HG03175 (cell line): Measurements from ENCODE around the gene LRSAM1.

Experiments
- ATAC-seq: cut with Tn5 transposase; IDR thresholded peaks from one replicate; pipeline ENCODE4 v1.9.1; 2021; ENCODE audit warnings: mild to moderate bottlenecking, moderate library complexity; ENCODE audit not compliant: unreplicated experiment

Gene LRSAM1

DNA sequence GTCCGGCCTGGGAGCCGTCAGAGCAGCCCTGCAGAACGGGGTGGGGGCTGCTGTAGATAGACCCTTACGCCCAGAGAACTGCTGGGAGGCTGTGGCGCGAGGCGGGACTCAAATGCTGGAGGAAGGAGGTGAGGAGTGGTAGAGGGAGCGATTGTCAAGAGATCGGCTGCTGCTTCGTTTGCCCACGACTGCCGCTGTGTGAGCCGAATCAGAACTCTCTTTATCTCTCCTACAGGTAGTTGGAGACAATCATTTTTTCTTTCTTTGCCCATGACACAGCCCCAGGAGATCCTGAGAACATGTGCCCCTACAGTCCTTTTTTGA, 26.7 kb upstream of the LRSAM1 start:
- peak; percentile 23 for ATAC-seq

DNA sequence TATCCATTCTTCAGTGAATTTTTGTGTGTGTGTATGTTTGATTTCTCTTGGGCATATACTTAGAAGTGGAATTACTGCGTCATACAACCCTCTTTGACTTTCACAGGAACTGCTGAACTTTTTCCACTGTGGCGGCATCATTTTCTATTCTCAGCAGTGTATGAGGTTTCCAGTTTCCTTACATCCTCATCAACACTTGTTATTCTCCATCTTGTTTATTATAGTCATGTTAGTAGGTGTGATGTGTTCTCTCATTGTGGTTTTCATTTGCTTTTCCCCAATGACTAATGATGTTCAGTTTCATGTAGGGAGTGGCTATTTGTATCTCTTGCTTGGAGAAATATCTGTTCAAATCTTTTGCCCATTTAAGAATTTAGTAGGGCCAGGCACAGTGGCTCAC, 24.6 kb upstream of the LRSAM1 start:
- ATAC-seq: no peak

DNA sequence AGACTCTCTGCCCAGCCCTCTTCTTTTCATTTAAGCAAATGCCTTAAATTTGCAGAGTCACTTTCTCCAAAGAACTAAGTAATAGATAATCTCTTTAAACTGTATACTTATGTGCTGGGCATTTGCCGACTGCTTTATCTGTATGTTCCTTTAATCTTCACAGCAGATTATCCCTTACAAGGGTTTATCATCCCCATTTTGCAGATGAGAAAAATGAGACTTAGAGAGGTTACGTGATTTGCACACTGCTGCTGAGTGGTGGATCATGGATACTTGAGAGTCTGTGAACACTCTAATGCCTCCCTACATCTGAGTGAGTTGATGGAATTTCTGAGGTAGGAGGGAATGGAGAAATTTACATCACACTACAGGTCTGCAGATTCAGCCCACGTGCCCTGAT, 23.0 kb upstream of the LRSAM1 start:
- ATAC-seq: no peak

DNA sequence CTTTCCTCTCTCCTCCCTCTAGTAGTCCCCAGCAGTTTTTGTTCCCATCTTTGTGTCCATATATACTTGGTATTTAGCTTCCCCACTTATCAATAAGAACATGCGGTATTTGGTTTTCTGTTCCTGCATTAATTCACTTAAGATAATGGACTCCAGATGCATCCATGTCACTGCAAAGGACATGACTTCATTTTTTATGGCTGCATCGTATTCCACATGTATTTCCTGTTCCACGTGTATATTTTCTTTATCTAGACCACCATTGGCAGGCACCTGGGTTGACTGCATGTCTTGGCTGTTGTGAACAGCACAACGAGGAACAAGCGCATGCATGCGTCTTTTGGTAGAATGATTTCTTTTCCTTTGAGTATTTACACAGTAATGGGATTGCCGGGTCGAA, 20.9 kb upstream of the LRSAM1 start:
- no peak for ATAC-seq

DNA sequence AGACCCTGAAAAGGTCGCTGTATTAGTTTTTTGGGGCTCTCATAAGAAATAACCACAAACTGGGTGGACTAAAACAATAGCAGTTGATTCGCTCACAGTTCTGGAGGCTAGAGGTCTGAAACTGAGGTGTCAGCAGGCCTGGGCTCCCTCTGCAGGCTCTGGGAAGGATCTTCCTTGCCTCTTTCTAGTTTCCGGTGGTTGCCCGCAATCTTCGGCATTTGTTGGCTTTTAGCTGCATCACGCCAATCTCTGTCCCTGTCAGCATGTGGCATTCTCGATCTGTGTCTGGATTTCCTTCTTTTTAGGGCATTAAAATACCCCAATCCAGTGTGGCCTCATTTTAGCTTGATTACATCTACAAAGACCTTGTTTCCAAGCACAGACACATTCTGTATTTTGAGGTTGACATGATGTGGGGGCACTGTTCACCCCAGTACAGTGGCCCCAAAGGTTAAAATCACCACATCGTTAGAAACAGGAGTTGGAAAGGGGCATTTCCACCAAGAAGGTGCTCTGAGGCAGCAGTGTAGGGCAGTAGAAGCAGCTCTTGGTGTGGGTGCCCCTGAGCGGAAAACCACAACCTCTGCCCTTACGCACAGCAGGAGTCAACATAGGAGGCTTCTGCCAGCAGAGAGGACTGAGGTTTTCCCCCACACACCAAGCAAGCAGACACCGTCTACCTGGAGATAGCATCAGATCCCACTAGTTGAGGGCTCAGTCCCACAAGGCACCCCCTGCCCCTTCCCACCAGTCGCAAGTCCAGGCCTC, 13.6 kb upstream of the LRSAM1 start:
- ATAC-seq: no peak

DNA sequence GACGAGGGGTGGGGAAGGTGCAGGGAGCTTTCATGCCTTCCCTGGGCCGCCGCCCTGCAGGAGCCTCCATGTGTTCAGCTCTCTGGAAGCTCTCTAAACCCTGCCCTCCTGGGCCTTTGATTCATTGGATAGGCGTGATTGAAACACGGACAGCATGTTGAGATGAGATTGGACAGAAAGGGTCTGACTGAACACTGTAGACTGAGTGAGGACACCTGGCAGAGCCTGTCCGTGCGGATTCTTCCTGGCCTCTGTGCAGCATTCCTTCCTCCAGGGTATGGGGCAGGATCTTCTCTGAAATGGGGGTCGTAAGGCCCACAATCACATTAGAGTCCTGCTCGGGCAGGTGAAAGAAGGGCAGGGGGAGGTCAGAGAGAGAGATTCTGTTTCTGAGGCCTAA, 12.9 kb upstream of the LRSAM1 start:
- no peak for ATAC-seq

DNA sequence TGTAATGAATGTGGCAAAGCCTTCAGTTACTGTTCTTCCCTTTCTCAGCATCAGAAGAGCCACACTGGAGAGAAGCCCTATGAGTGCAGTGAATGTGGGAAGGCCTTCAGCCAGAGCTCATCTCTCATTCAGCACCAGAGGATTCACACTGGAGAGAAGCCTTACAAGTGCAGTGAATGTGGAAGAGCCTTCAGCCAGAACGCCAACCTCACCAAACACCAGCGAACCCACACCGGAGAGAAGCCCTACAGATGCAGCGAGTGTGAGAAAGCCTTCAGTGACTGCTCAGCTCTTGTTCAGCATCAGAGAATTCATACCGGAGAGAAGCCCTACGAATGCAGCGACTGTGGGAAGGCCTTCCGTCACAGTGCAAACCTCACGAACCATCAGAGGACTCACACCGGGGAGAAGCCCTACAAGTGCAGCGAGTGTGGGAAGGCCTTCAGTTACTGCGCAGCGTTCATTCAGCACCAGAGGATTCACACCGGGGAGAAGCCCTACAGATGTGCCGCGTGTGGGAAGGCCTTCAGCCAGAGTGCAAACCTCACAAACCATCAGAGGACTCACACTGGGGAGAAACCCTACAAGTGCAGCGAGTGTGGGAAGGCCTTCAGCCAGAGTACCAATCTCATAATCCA, 6.9 kb upstream of the LRSAM1 start:
- no peak for ATAC-seq

DNA sequence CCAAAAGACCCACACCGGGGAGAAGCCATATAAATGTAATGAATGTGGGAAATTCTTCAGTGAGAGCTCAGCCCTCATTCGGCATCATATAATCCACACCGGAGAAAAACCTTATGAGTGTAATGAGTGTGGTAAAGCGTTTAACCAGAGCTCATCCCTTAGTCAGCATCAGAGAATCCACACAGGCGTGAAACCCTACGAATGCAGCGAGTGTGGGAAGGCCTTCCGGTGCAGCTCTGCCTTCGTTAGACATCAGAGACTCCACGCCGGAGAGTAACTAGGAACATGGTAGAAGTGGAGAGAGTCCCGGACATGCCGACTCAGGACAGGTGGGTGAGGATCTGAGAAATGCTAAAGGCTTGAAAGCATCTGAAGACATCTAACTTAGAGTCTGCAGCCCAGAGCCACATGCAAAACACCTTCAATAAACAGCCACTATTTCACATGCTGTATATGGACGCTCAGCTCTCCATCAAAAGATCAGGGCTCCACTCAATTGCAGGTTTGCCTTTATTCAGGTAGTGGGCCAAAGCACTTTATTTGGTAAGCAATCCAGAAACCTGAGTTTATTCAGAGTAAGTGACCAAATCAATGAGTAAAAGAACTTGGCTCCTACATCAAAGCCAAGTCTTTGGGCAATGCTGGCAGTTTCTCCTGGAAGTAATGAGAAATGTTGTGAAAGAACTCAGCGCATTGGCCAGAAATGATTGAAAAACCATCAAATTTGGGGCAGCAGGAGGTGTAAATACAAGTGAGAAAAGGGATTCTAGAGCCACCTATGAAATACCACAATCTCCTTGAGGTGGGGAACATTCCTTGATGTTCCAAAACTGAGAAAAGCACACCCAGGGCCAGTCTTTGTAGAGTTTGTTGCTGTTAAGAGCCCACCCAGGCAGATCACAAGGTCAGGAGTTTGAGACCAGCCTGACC, 6.1 kb upstream of the LRSAM1 start:
- no peak for ATAC-seq

DNA sequence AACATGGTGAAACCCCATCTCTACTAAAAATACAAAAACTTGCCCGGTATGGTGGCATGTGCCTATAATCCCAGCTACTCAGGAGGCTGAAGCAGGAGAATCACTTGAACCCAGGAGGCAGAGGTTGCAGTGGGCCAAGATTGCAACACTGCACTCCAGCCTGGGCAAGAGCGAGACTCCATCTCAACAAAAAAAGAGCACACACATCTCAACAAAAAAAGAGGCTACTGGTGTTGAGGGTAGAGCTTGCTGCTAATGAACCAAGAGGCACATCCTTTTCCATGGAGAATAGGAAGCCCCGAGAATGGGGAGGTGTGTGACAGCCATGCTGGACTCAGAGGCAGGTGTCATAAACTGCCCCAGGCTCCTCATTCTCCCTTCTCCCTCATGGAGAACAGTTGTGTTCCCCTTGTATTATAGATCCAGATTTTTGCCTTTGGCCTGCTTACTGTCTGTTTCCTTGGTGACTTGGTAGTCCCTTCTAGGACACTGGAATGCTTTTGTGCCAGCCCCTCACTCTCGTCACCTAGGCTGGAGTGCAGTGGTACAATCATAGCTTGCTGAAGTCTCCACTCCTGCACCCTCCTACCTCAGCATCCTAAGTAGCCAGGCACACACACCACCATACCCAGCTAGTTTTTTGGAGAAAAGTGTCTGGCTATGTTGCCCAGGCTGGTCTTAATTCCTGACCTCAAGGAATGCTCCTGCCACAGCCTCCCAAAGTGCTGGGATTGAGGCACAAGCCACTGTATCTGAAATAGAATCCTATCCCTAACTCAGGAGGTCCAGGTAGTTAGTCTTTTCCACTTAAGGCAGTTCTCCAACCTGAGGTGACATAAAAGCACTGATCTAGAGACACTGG, 5.2 kb upstream of the LRSAM1 start:
- no peak for ATAC-seq

DNA sequence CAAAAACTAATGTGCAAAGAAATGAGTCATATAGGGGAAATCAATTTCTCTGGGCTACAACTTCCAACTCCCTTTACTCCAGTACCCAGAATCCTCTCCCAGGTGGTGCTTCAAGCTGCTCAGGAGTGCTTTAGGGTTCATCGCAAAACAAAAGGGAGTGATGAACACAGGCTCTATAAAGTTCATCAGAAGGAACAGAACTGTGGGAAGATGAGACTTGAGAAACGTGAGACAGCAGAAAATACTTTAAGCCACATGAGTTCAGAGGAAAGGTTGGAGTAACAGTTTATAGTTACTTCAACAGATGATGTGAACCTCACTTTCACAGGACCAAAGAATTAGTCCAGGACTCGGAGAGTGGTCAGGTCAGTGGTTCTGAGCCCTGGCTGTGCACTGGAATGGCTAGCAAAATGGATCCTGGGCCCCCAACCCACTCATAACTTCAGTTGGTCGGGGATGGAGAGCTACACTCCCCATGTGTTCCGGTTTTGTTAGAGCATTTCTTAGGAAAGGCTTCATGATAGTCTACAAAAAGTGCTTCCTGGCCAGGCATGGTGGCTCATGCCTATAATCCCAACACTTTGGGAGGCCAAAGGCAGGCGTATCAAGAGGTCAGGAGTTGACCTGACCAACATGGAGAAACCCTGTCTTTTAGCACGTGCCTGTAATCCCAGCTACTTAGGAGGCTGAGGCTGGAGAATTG, 4.4 kb upstream of the LRSAM1 start:
- no peak for ATAC-seq

DNA sequence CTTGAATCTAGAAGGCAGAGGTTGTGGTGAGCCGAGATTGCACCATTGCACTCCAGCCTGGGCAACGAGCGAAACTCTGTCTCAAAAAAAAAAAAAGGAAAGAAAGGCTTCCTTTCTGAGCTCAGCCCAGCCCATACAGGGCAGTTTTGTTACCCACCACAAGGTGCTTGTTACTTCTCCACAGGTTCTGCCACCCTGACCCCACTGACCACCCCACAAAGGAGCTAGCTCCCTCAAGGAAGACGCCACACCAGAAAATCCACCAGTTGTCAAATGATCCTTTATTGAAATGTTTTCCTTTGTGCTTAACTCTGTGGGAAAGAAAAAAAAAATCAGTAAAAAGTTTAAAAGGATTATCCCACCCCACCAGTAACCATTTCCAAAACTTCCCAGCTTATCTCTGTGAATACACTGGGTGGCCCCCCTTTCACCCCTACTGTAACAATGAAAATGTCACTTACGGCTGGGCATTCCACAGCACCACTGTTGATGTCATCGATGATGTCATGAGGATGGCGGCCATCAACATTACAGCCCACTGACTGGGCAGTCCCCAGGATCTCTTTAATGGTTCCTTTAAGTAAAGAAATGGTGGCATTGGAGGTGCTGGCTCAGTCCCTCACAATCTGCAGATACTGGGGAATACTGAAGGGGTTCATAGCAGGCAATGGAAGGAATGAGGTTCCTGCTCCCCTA, 3.7 kb upstream of the LRSAM1 start:
- no peak for ATAC-seq

DNA sequence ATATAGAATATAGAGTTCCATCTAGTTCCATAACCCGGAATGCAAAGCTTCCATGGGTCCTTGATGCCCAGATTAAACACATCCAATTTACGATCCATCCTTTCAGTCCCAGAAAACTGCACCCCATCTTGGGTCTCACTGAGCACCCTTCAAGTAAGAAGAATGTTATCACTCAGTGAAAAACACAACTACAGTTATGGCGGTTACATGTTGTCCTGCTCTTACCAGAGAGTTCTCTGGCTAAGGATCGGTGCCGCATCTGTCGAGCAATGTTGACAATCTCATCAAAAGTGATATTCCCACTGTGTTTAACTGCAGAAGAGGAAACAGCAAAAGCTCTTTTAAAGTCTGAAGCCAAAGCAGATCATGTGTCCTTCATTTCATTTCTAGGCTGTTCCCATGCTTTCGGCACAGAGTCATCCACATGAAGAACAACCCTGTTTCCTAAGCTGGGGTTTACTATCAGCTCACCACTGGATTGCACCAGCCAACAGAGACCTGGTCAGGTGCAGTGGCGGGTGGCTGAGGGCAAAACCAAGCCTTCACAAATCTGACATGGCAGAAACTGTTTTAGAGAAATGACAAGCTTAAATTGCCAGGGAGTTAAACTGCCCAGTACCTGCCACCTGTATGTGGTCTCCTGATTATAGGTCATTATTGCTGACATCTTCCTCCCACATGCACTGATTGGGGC, 3.1 kb upstream of the LRSAM1 start:
- ATAC-seq: no peak

DNA sequence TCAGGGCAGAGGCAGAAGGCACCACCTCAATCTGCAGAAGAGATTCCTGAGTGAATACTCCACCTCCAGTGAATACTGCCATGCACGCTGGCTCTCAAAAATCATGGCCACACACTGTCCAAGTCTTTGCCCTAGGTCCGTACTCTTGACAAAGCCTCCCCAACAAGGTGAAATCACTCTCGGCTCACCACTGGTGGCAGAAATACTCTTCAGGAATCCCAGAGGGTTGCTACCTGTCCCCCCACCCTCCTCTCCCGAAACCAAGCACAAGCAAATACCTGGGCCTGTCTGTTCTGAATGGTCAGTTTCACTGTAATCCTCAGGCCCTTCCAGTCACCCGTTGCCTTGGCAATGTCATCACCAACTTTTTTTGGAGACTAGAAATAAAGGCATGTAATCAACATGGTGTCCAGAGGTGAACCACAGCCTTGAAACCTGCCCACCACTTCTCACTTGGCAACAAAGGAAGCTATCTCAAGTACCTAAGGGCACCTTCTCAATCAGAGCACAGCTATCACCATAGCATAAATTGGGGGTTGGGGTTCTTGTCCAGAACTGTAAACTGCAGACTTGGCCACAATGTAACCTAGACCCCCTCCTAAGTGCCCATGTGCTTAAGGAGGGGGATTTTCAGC, 1.9 kb upstream of the LRSAM1 start:
- ATAC-seq: no peak

DNA sequence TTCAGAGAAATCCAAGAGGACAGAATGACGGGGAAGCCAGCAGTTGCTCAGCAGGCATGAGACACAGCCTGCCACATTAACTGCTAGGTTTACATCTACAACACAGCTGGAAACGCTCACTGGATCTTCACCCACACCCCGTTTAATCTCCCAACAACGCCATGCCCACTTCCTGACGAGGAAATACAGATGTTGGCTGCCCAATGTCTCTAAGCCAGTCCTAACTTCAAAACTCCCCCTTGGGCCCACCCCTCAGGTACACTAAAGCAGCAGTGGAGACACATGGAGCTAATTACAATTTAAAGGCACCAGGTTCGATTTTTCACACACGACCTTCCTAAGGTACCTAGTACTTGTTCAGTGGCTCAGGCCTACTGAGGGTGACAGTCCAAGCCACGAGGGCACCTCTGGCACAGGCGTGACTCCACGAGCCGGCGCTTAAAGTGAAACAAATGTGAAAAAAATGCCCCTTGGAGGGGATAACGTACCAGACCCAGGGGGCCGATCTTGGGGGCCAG, 1.0 kb upstream of the LRSAM1 start:
- ATAC-seq: no peak

DNA sequence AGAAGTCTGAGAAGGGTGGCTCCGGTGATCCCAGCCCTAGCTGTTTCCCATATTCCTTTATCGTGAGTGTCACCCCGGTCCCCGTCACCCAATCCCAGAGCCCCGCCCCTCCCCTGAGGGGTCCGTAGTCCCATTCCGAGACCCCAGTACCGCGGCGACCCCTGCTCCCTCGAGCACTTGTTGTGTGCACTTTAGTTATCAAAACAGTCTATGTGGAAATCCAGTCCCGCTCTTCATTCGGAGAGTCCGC, 223 bp downstream of the LRSAM1 start:
- peak; percentile 14 for ATAC-seq

DNA sequence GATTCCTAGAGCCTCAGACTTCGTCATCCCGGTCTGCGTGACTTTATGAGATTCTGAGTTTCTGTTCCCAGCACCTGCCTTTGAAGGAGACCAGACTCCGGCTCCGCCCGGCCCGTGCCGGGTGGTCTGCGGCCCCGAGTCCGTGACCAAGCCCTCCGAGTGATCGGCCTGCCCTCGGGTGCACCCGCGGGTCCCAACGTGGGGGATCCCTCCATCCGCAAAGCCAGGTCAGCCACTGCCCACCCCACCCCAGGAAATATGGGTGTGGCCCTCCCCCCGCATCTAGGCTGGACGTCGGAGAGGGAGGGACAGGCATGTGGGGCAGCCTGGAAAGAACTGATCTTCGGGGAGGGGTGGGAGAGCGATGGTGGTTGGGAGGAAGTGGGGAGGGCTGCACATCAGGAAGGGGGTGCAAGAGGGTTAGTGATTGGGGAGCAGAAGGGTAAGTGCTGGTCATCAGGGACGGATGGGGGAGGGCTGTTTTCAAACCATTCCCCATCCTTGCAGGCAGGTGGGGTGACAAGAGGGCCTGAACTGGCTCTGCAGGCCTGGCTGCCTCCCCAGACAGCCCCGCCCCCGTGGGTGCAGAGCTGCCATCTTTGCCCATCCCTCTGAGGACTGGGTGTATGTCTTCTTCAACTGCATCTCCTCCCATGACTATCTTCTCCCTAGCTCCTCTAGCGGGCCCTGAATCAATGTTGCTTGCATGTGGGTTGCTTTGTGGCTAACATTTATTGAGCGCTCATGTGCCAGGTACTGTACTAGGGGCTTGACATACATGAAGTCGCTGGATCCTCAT, 747 bp downstream of the LRSAM1 start:
- peak; percentile 12 for ATAC-seq

DNA sequence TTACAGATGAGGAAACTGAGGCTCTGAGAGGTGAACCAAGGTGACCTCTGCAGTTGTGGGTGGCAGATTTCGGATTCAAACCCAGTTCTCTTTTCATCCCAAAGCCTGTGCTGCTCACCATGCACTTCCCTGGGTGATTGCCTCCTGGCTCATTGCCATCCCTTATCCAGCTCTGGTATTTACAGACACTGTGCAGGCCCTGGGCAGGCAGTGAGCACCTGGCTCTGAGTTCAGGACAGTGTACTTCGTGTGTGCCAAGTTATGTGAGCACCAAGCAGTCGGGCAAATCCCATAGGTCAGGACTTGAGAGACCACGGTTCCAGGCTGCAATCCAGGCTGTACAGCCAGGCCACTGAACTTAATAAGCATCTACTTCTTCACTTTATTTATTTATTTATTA, 1.4 kb downstream of the LRSAM1 start:
- ATAC-seq: no peak
